ENCODE results near the gene LCT.
"Not testable (repeated sequence)": the region's sequence is repeated elsewhere in the genome, so short reads cannot be mapped to it uniquely, and the experiment has no call there.

The LCT gene

GRCh38 chr2:135836596-135837270 is at the start of gene LCT:
Gene LCT, minus strand, starts transcription at chr2:135837184. Its CDS starts 15 bp downstream, at chr2:135837169.
- no peak for DNase-seq (ENCODE audit: low read depth)

- DNase-seq (ENCODE audit: low read depth), result no peak
Measured at GRCh38 chr2:135885709-135886108, 48.7 kb upstream of the LCT start.

GRCh38 chr2:135882415-135882814 is 45.4 kb upstream of the LCT start:
- no peak for DNase-seq (ENCODE audit: low read depth)

GRCh38 chr2:135876770-135877169 is 39.8 kb upstream of the LCT start:
- not testable (repeated sequence) for DNase-seq (ENCODE audit: low read depth)

GRCh38 chr2:135876066-135876711 is 39.2 kb upstream of the LCT start, which contains the start of gene MCM6:
Gene MCM6, minus strand, starts transcription at chr2:135876443. Its CDS starts 78 bp downstream, at chr2:135876365.
- peak; percentile 97 for DNase-seq (ENCODE audit: low read depth)

GRCh38 chr2:135875491-135876065 is 38.6 kb upstream of the LCT start:
- peak; percentile 67 for DNase-seq (ENCODE audit: low read depth)

- no peak for DNase-seq (ENCODE audit: low read depth)
Measured at GRCh38 chr2:135874777-135875365, 37.9 kb upstream of the LCT start.

GRCh38 chr2:135870571-135870970 is 33.6 kb upstream of the LCT start:
- DNase-seq (ENCODE audit: low read depth), result no peak

GRCh38 chr2:135863233-135863632 is 26.2 kb upstream of the LCT start:
- DNase-seq (ENCODE audit: low read depth), result no peak

- DNase-seq (ENCODE audit: low read depth), result no peak
Measured at GRCh38 chr2:135862718-135863117, 25.7 kb upstream of the LCT start.

GRCh38 chr2:135853401-135853800 is 16.4 kb upstream of the LCT start:
- DNase-seq (ENCODE audit: low read depth), result no peak

GRCh38 chr2:135851858-135852257 is 14.9 kb upstream of the LCT start:
- DNase-seq (ENCODE audit: low read depth), result no peak

- no peak for DNase-seq (ENCODE audit: low read depth)
Measured at GRCh38 chr2:135850892-135851668, 14.1 kb upstream of the LCT start.

- no peak for DNase-seq (ENCODE audit: low read depth)
Measured at GRCh38 chr2:135849087-135849486, 12.1 kb upstream of the LCT start.

GRCh38 chr2:135845997-135846396 is 9.0 kb upstream of the LCT start:
- DNase-seq (ENCODE audit: low read depth), result no peak

- no peak for DNase-seq (ENCODE audit: low read depth)
Measured at GRCh38 chr2:135845257-135845656, 8.3 kb upstream of the LCT start.

- DNase-seq (ENCODE audit: low read depth), result no peak
Measured at GRCh38 chr2:135844301-135844895, 7.4 kb upstream of the LCT start.

- DNase-seq (ENCODE audit: low read depth), result no peak
Measured at GRCh38 chr2:135843671-135844070, 6.7 kb upstream of the LCT start.

- no peak for DNase-seq (ENCODE audit: low read depth)
Measured at GRCh38 chr2:135840601-135841000, 3.6 kb upstream of the LCT start.

- no peak for DNase-seq (ENCODE audit: low read depth)
Measured at GRCh38 chr2:135839713-135840112, 2.7 kb upstream of the LCT start.

- DNase-seq (ENCODE audit: low read depth), result no peak
Measured at GRCh38 chr2:135838502-135838901, 1.5 kb upstream of the LCT start.

- DNase-seq (ENCODE audit: low read depth), result no peak
Measured at GRCh38 chr2:135832891-135833290, 4.1 kb downstream of the LCT start.
